GM12864 (cell line): Measurements from ENCODE around the gene TMEM106B.

Source experiments
- DNase-seq: peaks from one replicate; pipeline ENCODE4 v3.0.0-alpha.2; 2011; ENCODE audit warnings: low read depth
- H3K4me3 ChIP-seq: 2 replicates; pipeline ENCODE4 v1.5.1; 2011; ENCODE audit warnings: mild to moderate bottlenecking, low read depth, low read length, control low read depth
- CTCF ChIP-seq: IDR thresholded peaks from 2 replicates; pipeline ENCODE4 v1.5.1; 2011; ENCODE audit warnings: low read depth, mild to moderate bottlenecking, moderate library complexity, low read length, control low read depth, inconsistent platforms; ENCODE audit errors: missing control alignments

Gene TMEM106B

GRCh38 chr7:12239806-12240205, 28.7 kb downstream of the TMEM106B start:
- no peak overlapping the region for H3K4me3 ChIP-seq
- no peak for TF ChIP-seq CTCF
- DNase-seq = no peak

GRCh38 chr7:12244129-12244528, 33.0 kb downstream of the TMEM106B start:
- no peak for DNase-seq
- TF ChIP-seq CTCF = peak; percentile 39
- no peak overlapping the region for H3K4me3 ChIP-seq

- H3K4me3 ChIP-seq = no peak overlapping the region
- no peak for TF ChIP-seq CTCF
- no peak for DNase-seq
Measured at GRCh38 chr7:12244694-12245093, 33.6 kb downstream of the TMEM106B start.

- TF ChIP-seq CTCF = no peak
- no peak for DNase-seq
- no peak overlapping the region for H3K4me3 ChIP-seq
Measured at GRCh38 chr7:12249706-12250105, 38.6 kb downstream of the TMEM106B start.

- H3K4me3 ChIP-seq = no peak overlapping the region
- DNase-seq = no peak
- TF ChIP-seq CTCF = no peak
Measured at GRCh38 chr7:12250232-12250631, 39.1 kb downstream of the TMEM106B start.

GRCh38 chr7:12256090-12256489, 45.0 kb downstream of the TMEM106B start:
- no peak overlapping the region for H3K4me3 ChIP-seq
- no peak for DNase-seq
- TF ChIP-seq CTCF = no peak

- peak; percentile 68 for DNase-seq
- H3K4me3 ChIP-seq = no peak overlapping the region
- no peak for TF ChIP-seq CTCF
Measured at GRCh38 chr7:12257582-12257981, 46.5 kb downstream of the TMEM106B start.
